ENCODE results near the gene ATF6. TPM values are rescaled to one million over a fixed set of nuclear protein-coding genes. Genes with fewer than 3 reads are reported as not detected.
A peak's percentile ranks its signal among the peaks of the same experiment; 100 is the strongest.

ATF6 gene
- total RNA-seq, 4 donors from 2014 or later, result 26.1 to 35.4 (median 32.3) TPM

- 78 to 79% methylated on average over 4 of the region's 4 CpGs for WGBS, 2 donors
- Histone ChIP-seq H3K27me3 (no peaks in the 10 kb centered on the region), H3K4me3 (no peak overlapping the region), H3K9me3 (no peaks in the 10 kb centered on the region), H3K4me1 (peaks cover 0 to 13% (median 4%) of the 10 kb centered on the region in 4 donors), H3K36me3 (no peaks in the 10 kb centered on the region), H3K27ac (no peak overlapping the region)
- DNase-seq (ENCODE audit: low spot score in 2 of 2), result no peak
- TF ChIP-seq CTCF (IDR thresholded peaks at IDR 0.05) (no peak), POLR2A (IDR thresholded peaks at IDR 0.05) (no peak), EP300 (IDR thresholded peaks at IDR 0.05) (no peak)
Measured at GRCh38 chr1:161736335-161736969, 29.7 kb upstream of the ATF6 start.

GRCh38 chr1:161737625-161738024 is 28.5 kb upstream of the ATF6 start:
- WGBS, 2 donors, result 75 to 86% methylated on average over 2 of the region's 2 CpGs
- Histone ChIP-seq H3K27ac (no peak overlapping the region), H3K4me1 (peaks cover 0 to 13% (median 4%) of the 10 kb centered on the region in 4 donors), H3K4me3 (no peak overlapping the region), H3K36me3 (no peaks in the 10 kb centered on the region), H3K9me3 (no peaks in the 10 kb centered on the region), H3K27me3 (no peaks in the 10 kb centered on the region)
- no peak for DNase-seq (ENCODE audit: low spot score in 2 of 2)
- TF ChIP-seq EP300 (IDR thresholded peaks at IDR 0.05) (no peak), CTCF (IDR thresholded peaks at IDR 0.05) (no peak), POLR2A (IDR thresholded peaks at IDR 0.05) (no peak)

GRCh38 chr1:161738627-161739287 is 27.4 kb upstream of the ATF6 start:
- peak overlapping the region in 2 of 4 donors; percentile 59 to 72 for H3K27ac ChIP-seq
- no peak overlapping the region for H3K4me3 ChIP-seq
- H3K9me3 ChIP-seq, result no peaks in the 10 kb centered on the region
- H3K27me3 ChIP-seq, result no peaks in the 10 kb centered on the region
- peaks cover 0 to 4% (median under 1%) of the 10 kb centered on the region in 4 donors for H3K4me1 ChIP-seq
- DNase-seq (ENCODE audit: low spot score in 2 of 2), result peak in 1 of 2 donors; percentile 36
- no peaks in the 10 kb centered on the region for H3K36me3 ChIP-seq
- 79 to 83% methylated on average over 4 of the region's 4 CpGs for WGBS, 2 donors
- TF ChIP-seq EP300 (IDR thresholded peaks at IDR 0.05) (peak in 1 of 2 donors; percentile 19), CTCF (IDR thresholded peaks at IDR 0.05) (peak in 3 of 5 experiments; percentile 6 to 49 (median 25)), POLR2A (IDR thresholded peaks at IDR 0.05) (no peak)

GRCh38 chr1:161739865-161740566 is 26.1 kb upstream of the ATF6 start:
- Histone ChIP-seq H3K9me3 (no peaks in the 10 kb centered on the region), H3K27ac (peak overlapping the region in 3 of 4 donors; percentile 47 to 72 (median 59)), H3K4me1 (no peaks in the 10 kb centered on the region), H3K36me3 (no peaks in the 10 kb centered on the region), H3K27me3 (no peaks in the 10 kb centered on the region), H3K4me3 (no peak overlapping the region)
- peak in 1 of 2 donors; percentile 55 for TF ChIP-seq EP300 (IDR thresholded peaks at IDR 0.05)
- no peak for TF ChIP-seq POLR2A (IDR thresholded peaks at IDR 0.05)
- DNase-seq (ENCODE audit: low spot score in 2 of 2), result peak in 1 of 2 donors; percentile 22
- WGBS, 2 donors, result 63 to 71% methylated on average over 8 of the region's 8 CpGs

- Histone ChIP-seq H3K36me3 (no peaks in the 10 kb centered on the region), H3K4me1 (no peaks in the 10 kb centered on the region), H3K27ac (peak overlapping the region in 2 of 4 donors; percentile 33 to 64), H3K27me3 (no peaks in the 10 kb centered on the region), H3K4me3 (no peak overlapping the region), H3K9me3 (no peaks in the 10 kb centered on the region)
- no peak for DNase-seq (ENCODE audit: low spot score in 2 of 2)
- WGBS, 2 donors, result 71 to 84% methylated on average over 6 of the region's 6 CpGs
- TF ChIP-seq EP300 (IDR thresholded peaks at IDR 0.05) (no peak), POLR2A (IDR thresholded peaks at IDR 0.05) (no peak), CTCF (IDR thresholded peaks at IDR 0.05) (no peak)
Measured at GRCh38 chr1:161740921-161741320, 25.2 kb upstream of the ATF6 start.
